Coronary artery (tissue), 2 donors: ENCODE measurements around the gene CASK.

Experiments
- DNase-seq: peaks from one replicate; pipeline ENCODE4 v3.0.0-alpha.2; 2017; ENCODE audit warnings: low spot score
- H3K27ac ChIP-seq, 2 donors: fragments of 200-600 bp; sonication (generic); one replicate each; pipeline ENCODE4 v1.5.1; 2016 to 2019
- H3K4me3 ChIP-seq: fragments of 200-600 bp; sonication (generic); 2 replicates; pipeline ENCODE4 v1.5.1; 2016; ENCODE audit warnings: mild to moderate bottlenecking, moderate library complexity
- TF ChIP-seq, protein P1 (sequence below): fragments of 200-600 bp; sonication (generic); IDR thresholded peaks from one replicate; pipeline ENCODE4 v1.5.1; 2019; ENCODE audit warnings: antibody characterized with exemption

CASK gene

GRCh38 chrX:41475591-41476241 lies 447.6 kb downstream of the CASK start:
- DNase-seq: no peak
- Histone ChIP-seq H3K27ac (no peak overlapping the region), H3K4me3 (no peak overlapping the region)
- TF ChIP-seq, protein P1, sequence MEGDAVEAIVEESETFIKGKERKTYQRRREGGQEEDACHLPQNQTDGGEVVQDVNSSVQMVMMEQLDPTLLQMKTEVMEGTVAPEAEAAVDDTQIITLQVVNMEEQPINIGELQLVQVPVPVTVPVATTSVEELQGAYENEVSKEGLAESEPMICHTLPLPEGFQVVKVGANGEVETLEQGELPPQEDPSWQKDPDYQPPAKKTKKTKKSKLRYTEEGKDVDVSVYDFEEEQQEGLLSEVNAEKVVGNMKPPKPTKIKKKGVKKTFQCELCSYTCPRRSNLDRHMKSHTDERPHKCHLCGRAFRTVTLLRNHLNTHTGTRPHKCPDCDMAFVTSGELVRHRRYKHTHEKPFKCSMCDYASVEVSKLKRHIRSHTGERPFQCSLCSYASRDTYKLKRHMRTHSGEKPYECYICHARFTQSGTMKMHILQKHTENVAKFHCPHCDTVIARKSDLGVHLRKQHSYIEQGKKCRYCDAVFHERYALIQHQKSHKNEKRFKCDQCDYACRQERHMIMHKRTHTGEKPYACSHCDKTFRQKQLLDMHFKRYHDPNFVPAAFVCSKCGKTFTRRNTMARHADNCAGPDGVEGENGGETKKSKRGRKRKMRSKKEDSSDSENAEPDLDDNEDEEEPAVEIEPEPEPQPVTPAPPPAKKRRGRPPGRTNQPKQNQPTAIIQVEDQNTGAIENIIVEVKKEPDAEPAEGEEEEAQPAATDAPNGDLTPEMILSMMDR: no peak

GRCh38 chrX:41475191-41475590 lies 448.2 kb downstream of the CASK start:
- TF ChIP-seq, protein P1: no peak
- no peak for DNase-seq
- H3K27ac ChIP-seq: no peak overlapping the region
- no peak overlapping the region for H3K4me3 ChIP-seq

DNA sequence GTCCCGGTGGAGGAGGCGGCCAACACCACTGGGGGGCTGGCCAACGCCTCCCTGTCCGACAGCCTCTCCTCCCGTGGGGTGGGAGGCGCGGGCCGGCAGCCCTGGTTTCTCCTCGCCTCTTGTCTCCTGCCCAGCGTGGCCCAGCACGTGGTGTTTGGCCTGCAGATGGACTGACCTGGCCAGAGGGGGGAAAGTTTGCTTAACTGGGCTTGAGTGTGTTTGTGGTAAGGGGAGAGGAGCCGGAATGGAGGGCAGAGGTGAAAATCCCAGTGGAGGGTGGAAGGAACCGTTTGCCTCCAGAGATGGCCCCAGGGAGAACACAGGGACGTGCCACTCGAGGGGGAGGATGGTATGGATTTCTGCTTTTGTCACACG lies 448.6 kb downstream of the CASK start:
- no peak overlapping the region for H3K27ac ChIP-seq

DNA sequence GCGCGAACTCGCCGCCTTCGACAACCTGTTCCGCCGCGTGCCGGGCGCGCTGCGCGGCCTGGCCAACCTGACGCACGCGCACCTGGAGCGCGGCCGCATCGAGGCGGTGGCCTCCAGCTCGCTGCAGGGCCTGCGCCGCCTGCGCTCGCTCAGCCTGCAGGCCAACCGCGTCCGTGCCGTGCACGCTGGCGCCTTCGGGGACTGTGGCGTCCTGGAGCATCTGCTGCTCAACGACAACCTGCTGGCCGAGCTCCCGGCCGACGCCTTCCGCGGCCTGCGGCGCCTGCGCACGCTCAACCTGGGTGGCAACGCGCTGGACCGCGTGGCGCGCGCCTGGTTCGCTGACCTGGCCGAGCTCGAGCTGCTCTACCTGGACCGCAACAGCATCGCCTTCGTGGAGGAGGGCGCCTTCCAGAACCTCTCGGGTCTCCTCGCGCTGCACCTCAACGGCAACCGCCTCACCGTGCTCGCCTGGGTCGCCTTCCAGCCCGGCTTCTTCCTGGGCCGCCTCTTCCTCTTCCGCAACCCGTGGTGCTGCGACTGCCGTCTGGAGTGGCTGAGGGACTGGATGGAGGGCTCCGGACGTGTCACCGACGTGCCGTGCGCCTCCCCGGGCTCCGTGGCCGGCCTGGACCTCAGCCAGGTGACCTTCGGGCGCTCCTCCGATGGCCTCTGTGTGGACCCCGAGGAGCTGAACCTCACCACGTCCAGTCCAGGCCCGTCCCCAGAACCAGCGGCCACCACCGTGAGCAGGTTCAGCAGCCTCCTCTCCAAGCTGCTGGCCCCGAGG lies 449.2 kb downstream of the CASK start:
- TF ChIP-seq, protein P1: no peak
- H3K4me3 ChIP-seq: no peak overlapping the region
- H3K27ac ChIP-seq: no peak overlapping the region
- no peak for DNase-seq

More for the DNA sequence above, 448.6 kb downstream of the CASK start:
- DNase-seq: no peak
- TF ChIP-seq, protein P1: no peak
- no peak overlapping the region for H3K4me3 ChIP-seq

GRCh38 chrX:41472231-41472815 lies 451.0 kb downstream of the CASK start:
- Histone ChIP-seq H3K27ac (no peak overlapping the region), H3K4me3 (no peak overlapping the region)
- DNase-seq: no peak
- TF ChIP-seq, protein P1: no peak

- Histone ChIP-seq H3K4me3 (no peak overlapping the region), H3K27ac (no peak overlapping the region)
- DNase-seq: no peak
- TF ChIP-seq, protein P1: no peak
These were observed 451.6 kb downstream of the CASK start for GRCh38 chrX:41471786-41472185.
